GM11168 (cell line): ENCODE results near the gene SYNE1.

Source experiments
- in situ Hi-C: fragments of 300-500 bp; cut with MboI; formaldehyde crosslinking; loops from one replicate; pipeline ENCODE4 v1.12.0; 2022; ENCODE audit warnings: low sequenced_read_pairs; ENCODE audit not compliant: unreplicated experiment

Gene SYNE1

GRCh38 chr6:152167641-152168603 is 469.2 kb downstream of the SYNE1 start:
- in situ Hi-C loops, result no loop called here

GRCh38 chr6:152166897-152167296 is 470.3 kb downstream of the SYNE1 start:
- in situ Hi-C loops, result no loop called here

GRCh38 chr6:152166497-152166896 is 470.7 kb downstream of the SYNE1 start:
- in situ Hi-C loops, result no loop called here

- in situ Hi-C loops, result no loop called here
These were observed 472.2 kb downstream of the SYNE1 start for GRCh38 chr6:152164957-152165356.

GRCh38 chr6:152161501-152161900 is 475.7 kb downstream of the SYNE1 start:
- in situ Hi-C loops, result no loop called here

GRCh38 chr6:152160346-152160745 is 476.8 kb downstream of the SYNE1 start:
- in situ Hi-C loops, result no loop called here

GRCh38 chr6:152155792-152156191 is 481.4 kb downstream of the SYNE1 start:
- in situ Hi-C loops, result no loop called here

- in situ Hi-C loops, result no loop called here
These were observed 482.4 kb downstream of the SYNE1 start for GRCh38 chr6:152154559-152155356.

GRCh38 chr6:152151920-152152319 is 485.2 kb downstream of the SYNE1 start:
- in situ Hi-C loops, result no loop called here

GRCh38 chr6:152150196-152150595 is 487.0 kb downstream of the SYNE1 start:
- in situ Hi-C loops, result no loop called here

- in situ Hi-C loops, result no loop called here
These were observed 488.8 kb downstream of the SYNE1 start for GRCh38 chr6:152148412-152148811.

GRCh38 chr6:152147269-152147668 is 489.9 kb downstream of the SYNE1 start:
- in situ Hi-C loops, result no loop called here

GRCh38 chr6:152146385-152146784 is 490.8 kb downstream of the SYNE1 start:
- in situ Hi-C loops, result no loop called here

GRCh38 chr6:152143359-152143758 is 493.8 kb downstream of the SYNE1 start:
- in situ Hi-C loops, result no loop called here

- in situ Hi-C loops, result no loop called here
These were observed 495.1 kb downstream of the SYNE1 start for GRCh38 chr6:152142105-152142504.

GRCh38 chr6:152138344-152138743 is 498.8 kb downstream of the SYNE1 start:
- in situ Hi-C loops, result loop anchor here (5.0 kb wide), 1 partner anchor 371 kb away; no protein-coding TSS in a partner anchor

GRCh38 chr6:152136449-152136825 is 500.7 kb downstream of the SYNE1 start:
- in situ Hi-C loops, result loop anchor here (5.0 kb wide), 1 partner anchor 369 kb away; no protein-coding TSS in a partner anchor

- in situ Hi-C loops, result loop anchor here (5.0 kb wide), 1 partner anchor 369 kb away; no protein-coding TSS in a partner anchor
These were observed 501.3 kb downstream of the SYNE1 start for GRCh38 chr6:152135755-152136448.

- in situ Hi-C loops, result no loop called here
These were observed 506.7 kb downstream of the SYNE1 start for GRCh38 chr6:152130441-152130840.

- in situ Hi-C loops, result loop anchor here (10.0 kb wide), 1 partner anchor 455 kb away; no protein-coding TSS in a partner anchor
These were observed 507.4 kb downstream of the SYNE1 start for GRCh38 chr6:152129691-152130151.
